Retinal pigment epithelial cell (primary cell): Measurements from ENCODE around the gene MEX3A.
A peak's percentile ranks its signal among the peaks of the same experiment; 100 is the strongest.

Source experiments
- DNase-seq: peaks from one replicate; pipeline ENCODE4 v3.0.0-alpha.2; 2010; ENCODE audit warnings: low read depth
- H3K4me3 ChIP-seq: 2 replicates; pipeline ENCODE4 v1.5.1; 2011; ENCODE audit warnings: mild to moderate bottlenecking, low read length, control low read depth, moderate library complexity
- TF ChIP-seq, protein P1 (sequence below): conservative IDR thresholded peaks from 2 replicates; pipeline ENCODE4 v1.5.1; 2011; ENCODE audit warnings: low read depth, low read length, control low read depth, inconsistent platforms

Gene MEX3A

GRCh38 chr1:156099282-156099681, 17.0 kb upstream of the MEX3A start:
- no peak for DNase-seq
- no peak overlapping the region for H3K4me3 ChIP-seq
- TF ChIP-seq, protein P1, sequence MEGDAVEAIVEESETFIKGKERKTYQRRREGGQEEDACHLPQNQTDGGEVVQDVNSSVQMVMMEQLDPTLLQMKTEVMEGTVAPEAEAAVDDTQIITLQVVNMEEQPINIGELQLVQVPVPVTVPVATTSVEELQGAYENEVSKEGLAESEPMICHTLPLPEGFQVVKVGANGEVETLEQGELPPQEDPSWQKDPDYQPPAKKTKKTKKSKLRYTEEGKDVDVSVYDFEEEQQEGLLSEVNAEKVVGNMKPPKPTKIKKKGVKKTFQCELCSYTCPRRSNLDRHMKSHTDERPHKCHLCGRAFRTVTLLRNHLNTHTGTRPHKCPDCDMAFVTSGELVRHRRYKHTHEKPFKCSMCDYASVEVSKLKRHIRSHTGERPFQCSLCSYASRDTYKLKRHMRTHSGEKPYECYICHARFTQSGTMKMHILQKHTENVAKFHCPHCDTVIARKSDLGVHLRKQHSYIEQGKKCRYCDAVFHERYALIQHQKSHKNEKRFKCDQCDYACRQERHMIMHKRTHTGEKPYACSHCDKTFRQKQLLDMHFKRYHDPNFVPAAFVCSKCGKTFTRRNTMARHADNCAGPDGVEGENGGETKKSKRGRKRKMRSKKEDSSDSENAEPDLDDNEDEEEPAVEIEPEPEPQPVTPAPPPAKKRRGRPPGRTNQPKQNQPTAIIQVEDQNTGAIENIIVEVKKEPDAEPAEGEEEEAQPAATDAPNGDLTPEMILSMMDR = no peak

DNA sequence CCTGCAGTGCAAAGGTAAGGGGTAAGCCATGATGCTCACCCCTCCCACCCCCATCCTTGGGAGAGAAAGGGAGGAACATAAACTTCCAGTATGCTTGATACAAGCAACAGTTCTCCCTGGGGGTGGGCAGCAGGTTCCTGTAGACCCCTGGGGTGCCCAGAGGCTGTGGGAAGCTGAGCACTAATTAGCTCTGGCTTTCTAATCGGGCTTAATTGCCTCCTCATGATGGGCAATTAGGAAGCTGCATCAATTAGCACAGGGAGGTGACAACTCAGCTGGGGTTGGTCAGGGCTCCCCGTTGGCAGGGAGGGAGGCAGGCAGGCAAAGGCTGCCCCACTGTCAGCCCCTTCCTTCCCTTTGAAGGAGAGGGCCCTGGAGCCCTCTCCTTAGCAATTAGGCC, 16.5 kb upstream of the MEX3A start:
- TF ChIP-seq, protein P1 = no peak
- H3K4me3 ChIP-seq = no peak overlapping the region
- DNase-seq = no peak

DNA sequence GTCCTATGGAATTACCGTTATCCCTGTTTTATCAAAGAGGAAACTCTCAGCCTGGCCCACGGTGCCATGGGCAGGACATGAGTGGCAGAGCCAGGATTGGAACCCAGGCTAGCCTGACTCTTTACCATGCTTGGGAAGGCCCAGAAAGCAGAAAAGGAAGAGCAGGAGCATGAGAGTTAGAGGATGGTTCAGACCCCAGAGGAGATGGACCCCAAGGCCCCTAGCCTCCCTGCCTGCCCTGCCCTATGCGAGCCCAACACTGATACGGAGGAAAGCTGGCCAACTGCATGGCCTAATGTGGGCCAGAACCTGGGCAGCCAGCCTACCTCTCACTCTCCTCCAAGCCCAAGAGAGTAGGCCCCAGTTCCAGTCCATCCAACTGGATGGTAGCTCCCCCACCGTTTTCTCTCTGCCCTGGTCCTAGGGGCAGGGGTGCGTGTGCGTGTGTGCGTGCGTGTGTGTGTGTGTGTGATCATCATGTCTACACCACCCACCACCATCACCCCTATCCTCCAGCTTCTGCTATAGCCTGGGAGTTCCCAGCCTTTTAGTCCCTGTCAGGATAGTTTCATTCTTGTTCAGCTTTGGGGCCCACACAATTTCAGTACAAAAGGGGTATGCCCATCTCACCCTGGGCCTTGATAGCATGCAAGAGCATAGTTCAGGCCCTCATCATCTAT, 15.4 kb upstream of the MEX3A start:
- no peak for DNase-seq
- no peak overlapping the region for H3K4me3 ChIP-seq
- TF ChIP-seq, protein P1 = no peak

DNA sequence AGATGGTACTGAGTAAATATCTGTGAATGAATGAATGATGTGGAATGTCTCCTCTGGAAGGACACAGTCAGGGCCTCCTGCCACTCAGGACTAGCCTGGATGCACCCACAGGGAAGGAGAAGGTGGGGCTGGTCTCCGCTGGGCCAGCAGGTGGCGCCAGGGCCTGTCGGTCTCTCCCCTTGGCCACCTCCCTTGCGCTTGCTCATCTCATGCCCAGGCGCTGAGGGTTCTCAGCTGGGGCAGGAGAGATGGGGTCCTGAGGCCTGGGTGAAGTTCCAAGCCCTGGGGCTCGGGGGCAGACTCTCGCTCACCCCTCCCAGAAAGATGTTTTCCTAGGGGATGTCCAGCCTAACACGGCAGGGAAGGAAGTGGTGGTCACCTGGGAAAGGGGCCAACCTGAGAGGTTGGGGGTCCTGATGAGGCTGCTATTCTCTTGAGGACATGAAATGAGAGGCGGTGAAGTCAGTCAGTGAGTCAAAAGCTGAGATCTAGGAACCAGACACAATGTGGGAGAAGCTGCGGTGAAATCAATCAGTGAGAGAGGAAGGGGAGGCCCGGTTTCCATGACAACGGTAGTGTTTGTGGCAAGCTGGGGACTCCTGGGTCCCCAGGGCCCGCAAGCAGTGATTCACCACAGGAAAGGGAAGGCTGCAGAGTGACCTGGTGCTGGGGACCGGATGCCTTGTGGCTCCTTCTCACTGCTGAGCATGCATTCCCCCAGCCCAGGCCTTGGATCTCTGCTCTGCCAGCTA, 14.6 kb upstream of the MEX3A start:
- DNase-seq = no peak
- TF ChIP-seq, protein P1 = peak; percentile 97
- H3K4me3 ChIP-seq = no peak overlapping the region

DNA sequence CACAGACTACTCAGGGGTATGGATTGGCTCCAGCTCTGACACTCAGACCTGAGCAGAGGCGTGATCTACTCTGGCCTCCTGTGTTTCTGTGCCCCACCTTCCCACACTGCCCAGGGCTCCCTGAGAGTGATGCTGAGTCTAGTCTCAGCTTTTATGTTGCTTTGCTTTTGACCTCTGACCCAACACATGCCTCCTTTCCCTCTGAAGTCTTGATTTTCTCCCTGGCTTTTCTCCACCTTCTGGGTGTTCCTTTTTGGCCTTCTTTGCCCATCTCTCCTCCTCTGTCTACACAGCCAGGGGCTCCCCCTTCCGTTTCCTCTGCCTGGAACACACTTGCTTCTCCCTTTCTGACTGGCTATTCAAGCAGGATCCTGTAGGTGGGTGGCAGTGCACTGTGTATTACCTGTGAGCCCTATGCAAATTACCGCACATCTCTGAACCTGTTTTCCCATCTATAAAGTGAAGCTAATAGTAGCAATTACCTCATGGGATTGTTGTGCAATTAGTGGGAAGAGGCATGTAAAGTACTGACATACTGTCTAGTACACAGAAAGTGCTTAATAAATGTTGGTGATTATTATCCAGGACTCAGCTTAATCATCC, 13.7 kb upstream of the MEX3A start:
- TF ChIP-seq, protein P1 = no peak
- no peak overlapping the region for H3K4me3 ChIP-seq
- DNase-seq = no peak

GRCh38 chr1:156091610-156092009, 9.3 kb upstream of the MEX3A start:
- TF ChIP-seq, protein P1 = no peak
- no peak for DNase-seq
- H3K4me3 ChIP-seq = no peak overlapping the region
